GM12878 (cell line): ENCODE data around the gene SLC25A45. TPM values are rescaled to one million over a fixed set of nuclear protein-coding genes. Genes with fewer than 3 reads are reported as not detected.

Experiments
- BHLHE40 ChIP-seq, 2 experiments: fragments of 450-650 bp in 1 of 2; IDR thresholded peaks; 2 replicates each; pipeline ENCODE4 v1.6.1; 2011 to 2017; ENCODE audit warnings: low read depth in 2 of 2, borderline replicate concordance in 1 of 2, improper control_type of control experiment in 1 of 2, low read length in 1 of 2, mild to moderate bottlenecking in 1 of 2
- CBX3 ChIP-seq: fragments of 200-600 bp; sonication (generic); IDR thresholded peaks from 2 replicates; pipeline ENCODE4 v1.6.1; 2016; ENCODE audit warnings: low read depth, borderline replicate concordance
- CHD1 ChIP-seq: IDR thresholded peaks from 2 replicates; pipeline ENCODE4 v1.6.1; 2012; ENCODE audit warnings: low read depth, low read length, improper control_type of control experiment
- EGR1 ChIP-seq, 2 experiments: IDR thresholded peaks; 1 replicate in 1 of 2; 2 replicates in 1 of 2; pipeline ENCODE4 v1.6.1; 2011 to 2012; ENCODE audit warnings: low read depth in 2 of 2, low read length in 2 of 2, borderline replicate concordance in 1 of 2, mild to moderate bottlenecking in 1 of 2, moderate library complexity in 1 of 2
- HDGF ChIP-seq: fragments of 450-650 bp; IDR thresholded peaks from 2 replicates; pipeline ENCODE4 v1.6.1; 2016; ENCODE audit warnings: antibody characterized with exemption
- HSF1 ChIP-seq: fragments of 150-350 bp; IDR thresholded peaks from 2 replicates; pipeline ENCODE4 v1.6.1; 2014; ENCODE audit warnings: mild to moderate bottlenecking, low read depth, low read length
- PAX5 ChIP-seq: IDR thresholded peaks from 2 replicates; pipeline ENCODE4 v1.6.1; 2011; ENCODE audit warnings: low read depth, low read length, borderline replicate concordance
- PBX3 ChIP-seq: IDR thresholded peaks from 2 replicates; pipeline ENCODE4 v1.6.1; 2011; ENCODE audit warnings: mild to moderate bottlenecking, low read depth, low read length, moderate library complexity; ENCODE audit not compliant: insufficient replicate concordance
- RBBP5 ChIP-seq: fragments of 200-600 bp; sonication (generic); conservative IDR thresholded peaks from 2 replicates; pipeline ENCODE4 v1.6.1; 2016
- RELA ChIP-seq: fragments of 450-650 bp; IDR thresholded peaks from 2 replicates; pipeline ENCODE4 v1.8.0; 2014; ENCODE audit warnings: borderline replicate concordance; ENCODE audit not compliant: partially characterized antibody
- SIN3A ChIP-seq: IDR thresholded peaks from 2 replicates; pipeline ENCODE4 v1.6.1; 2012; ENCODE audit warnings: low read depth, low read length, improper control_type of control experiment
- SMC3 ChIP-seq: IDR thresholded peaks from 2 replicates; pipeline ENCODE4 v1.6.1; 2011; ENCODE audit warnings: low read length, improper control_type of control experiment, borderline replicate concordance
- SRF ChIP-seq, 2 experiments: IDR thresholded peaks; 2 replicates each; pipeline ENCODE4 v1.6.1; 2011; ENCODE audit warnings: low read depth in 2 of 2, low read length in 2 of 2, mild to moderate bottlenecking in 1 of 2, moderate library complexity in 1 of 2
- TAF1 ChIP-seq: IDR thresholded peaks from 2 replicates; pipeline ENCODE4 v1.6.1; 2011; ENCODE audit warnings: mild to moderate bottlenecking, low read depth, low read length, borderline replicate concordance
- TARDBP ChIP-seq: IDR thresholded peaks from 2 replicates; pipeline ENCODE4 v1.6.1; 2016; ENCODE audit warnings: borderline replicate concordance
- USF1 ChIP-seq: IDR thresholded peaks from 2 replicates; pipeline ENCODE4 v1.6.1; 2011; ENCODE audit warnings: borderline replicate concordance, low read depth, mild to moderate bottlenecking, moderate library complexity, mixed read lengths, low read length; ENCODE audit not compliant: insufficient read depth; ENCODE audit errors: extremely low read length
- ZSCAN29 ChIP-seq: fragments of 450-650 bp; IDR thresholded peaks from 2 replicates; pipeline ENCODE4 v1.6.1; 2017; ENCODE audit warnings: mild to moderate bottlenecking, moderate library complexity
- polyA plus RNA-seq, 11 experiments: library from polyadenylated mRNA; depleted of rRNA in 4 of 11; unstranded in 6 of 11; stranded (reverse) in 5 of 11; fragments of >200 nt; fragmentation: Nextera tagmentation in 4 of 11; fragmentation: Illumina TruSeq in 1 of 11; extraction: Ambion mirVana in 4 of 11; extraction: Trizol in 1 of 11; gene quantifications; 1 replicate in 1 of 11; 2 replicates in 10 of 11; pipeline versions ENCODE4 v1.2.1 to v1.2.3, GENCODE V29; 2011 to 2016; ENCODE audit warnings: inconsistent platforms in 2 of 11, missing spikeins in 2 of 11, low read depth in 1 of 11
- total RNA-seq, 4 experiments: library from RNA; depleted of rRNA in 3 of 4; stranded (reverse); fragments of >200 nt in 3 of 4; fragmentation: Illumina TruSeq in 1 of 4; extraction: Trizol in 1 of 4; gene quantifications; 2 replicates each; pipeline versions ENCODE4 v1.2.1 to v1.2.3, GENCODE V29; 2013 to 2021
- TF ChIP-seq, protein P1 (sequence below): fragments of 450-650 bp; IDR thresholded peaks from 2 replicates; pipeline ENCODE4 v1.6.1; 2017; ENCODE audit warnings: mild to moderate bottlenecking
- TF ChIP-seq, protein P2 (sequence below): fragments of 450-650 bp; formaldehyde crosslinking; IDR thresholded peaks from 2 replicates; pipeline ENCODE4 v1.4.0; 2022; ENCODE audit warnings: mild to moderate bottlenecking, moderate library complexity
- TF ChIP-seq, protein P3 (sequence below): IDR thresholded peaks from 2 replicates; pipeline ENCODE4 v1.6.1; 2011; ENCODE audit warnings: low read depth, mild to moderate bottlenecking, low read length, moderate library complexity, borderline replicate concordance; ENCODE audit errors: extremely low read depth

Gene SLC25A45
- total and polyA plus RNA-seq, 10 of the 15 experiments (the other 5 are each of a cell fraction or from before 2014, with no cell fraction given) = 4.1 to 35.2 (median 20.3) TPM

GRCh38 chr11:65417702-65418430 lies 35.4 kb upstream of the SLC25A45 start (continued):
- TF ChIP-seq ZSCAN29 (no peak), SIN3A (no peak), SRF (IDR thresholded peaks at IDR 0.05; ENCODE audit: low read depth in 2 of 2, low read length in 2 of 2) (no peak), CBX3 (no peak), RELA (no peak), HSF1 (no peak), RBBP5 (no peak), CHD1 (no peak), EGR1 (IDR thresholded peaks at IDR 0.05; ENCODE audit: borderline replicate concordance in 1 of 2, low read depth in 2 of 2, low read length in 2 of 2) (no peak), BHLHE40 (IDR thresholded peaks at IDR 0.05; ENCODE audit: borderline replicate concordance in 1 of 2, low read depth in 2 of 2, low read length in 1 of 2) (peak; percentile 19 to 78; a peak in 3 of 4 replicates), PBX3 (no peak), SMC3 (no peak), TARDBP (no peak), TAF1 (no peak), HDGF (peak; percentile 92), USF1 (no peak), PAX5 (peak; percentile 10; the same call in 1 of the 2 replicates)
- TF ChIP-seq, protein P1, sequence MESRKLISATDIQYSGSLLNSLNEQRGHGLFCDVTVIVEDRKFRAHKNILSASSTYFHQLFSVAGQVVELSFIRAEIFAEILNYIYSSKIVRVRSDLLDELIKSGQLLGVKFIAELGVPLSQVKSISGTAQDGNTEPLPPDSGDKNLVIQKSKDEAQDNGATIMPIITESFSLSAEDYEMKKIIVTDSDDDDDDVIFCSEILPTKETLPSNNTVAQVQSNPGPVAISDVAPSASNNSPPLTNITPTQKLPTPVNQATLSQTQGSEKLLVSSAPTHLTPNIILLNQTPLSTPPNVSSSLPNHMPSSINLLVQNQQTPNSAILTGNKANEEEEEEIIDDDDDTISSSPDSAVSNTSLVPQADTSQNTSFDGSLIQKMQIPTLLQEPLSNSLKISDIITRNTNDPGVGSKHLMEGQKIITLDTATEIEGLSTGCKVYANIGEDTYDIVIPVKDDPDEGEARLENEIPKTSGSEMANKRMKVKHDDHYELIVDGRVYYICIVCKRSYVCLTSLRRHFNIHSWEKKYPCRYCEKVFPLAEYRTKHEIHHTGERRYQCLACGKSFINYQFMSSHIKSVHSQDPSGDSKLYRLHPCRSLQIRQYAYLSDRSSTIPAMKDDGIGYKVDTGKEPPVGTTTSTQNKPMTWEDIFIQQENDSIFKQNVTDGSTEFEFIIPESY = no peak
- TF ChIP-seq, protein P2, sequence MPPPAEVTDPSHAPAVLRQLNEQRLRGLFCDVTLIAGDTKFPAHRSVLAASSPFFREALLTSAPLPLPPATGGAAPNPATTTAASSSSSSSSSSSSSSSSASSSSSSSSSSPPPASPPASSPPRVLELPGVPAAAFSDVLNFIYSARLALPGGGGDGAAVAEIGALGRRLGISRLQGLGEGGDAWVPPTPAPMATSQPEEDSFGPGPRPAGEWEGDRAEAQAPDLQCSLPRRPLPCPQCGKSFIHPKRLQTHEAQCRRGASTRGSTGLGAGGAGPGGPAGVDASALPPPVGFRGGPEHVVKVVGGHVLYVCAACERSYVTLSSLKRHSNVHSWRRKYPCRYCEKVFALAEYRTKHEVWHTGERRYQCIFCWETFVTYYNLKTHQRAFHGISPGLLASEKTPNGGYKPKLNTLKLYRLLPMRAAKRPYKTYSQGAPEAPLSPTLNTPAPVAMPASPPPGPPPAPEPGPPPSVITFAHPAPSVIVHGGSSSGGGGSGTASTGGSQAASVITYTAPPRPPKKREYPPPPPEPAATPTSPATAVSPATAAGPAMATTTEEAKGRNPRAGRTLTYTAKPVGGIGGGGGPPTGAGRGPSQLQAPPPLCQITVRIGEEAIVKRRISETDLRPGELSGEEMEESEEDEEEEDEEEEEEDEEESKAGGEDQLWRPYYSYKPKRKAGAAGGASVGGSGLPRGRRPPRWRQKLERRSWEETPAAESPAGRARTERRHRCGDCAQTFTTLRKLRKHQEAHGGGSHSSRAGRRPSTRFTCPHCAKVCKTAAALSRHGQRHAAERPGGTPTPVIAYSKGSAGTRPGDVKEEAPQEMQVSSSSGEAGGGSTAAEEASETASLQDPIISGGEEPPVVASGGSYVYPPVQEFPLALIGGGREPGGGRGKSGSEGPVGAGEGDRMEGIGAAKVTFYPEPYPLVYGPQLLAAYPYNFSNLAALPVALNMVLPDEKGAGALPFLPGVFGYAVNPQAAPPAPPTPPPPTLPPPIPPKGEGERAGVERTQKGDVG = no peak
- TF ChIP-seq, protein P3, sequence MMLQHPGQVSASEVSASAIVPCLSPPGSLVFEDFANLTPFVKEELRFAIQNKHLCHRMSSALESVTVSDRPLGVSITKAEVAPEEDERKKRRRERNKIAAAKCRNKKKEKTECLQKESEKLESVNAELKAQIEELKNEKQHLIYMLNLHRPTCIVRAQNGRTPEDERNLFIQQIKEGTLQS = no peak
